HEK293T (cell line): ENCODE results near the gene IL5.

ENCODE experiments used
- CTCF ChIA-PET: fragments of 350-600 bp; formaldehyde crosslinking; extraction: SDS; loops from one replicate; lab custom pipeline; 2021; ENCODE audit warnings: antibody characterized with exemption, inconsistent platforms; lab: Yijun Ruan, JAX
- POLR2A ChIA-PET: fragments of 350-600 bp; formaldehyde crosslinking; extraction: SDS; loops from one replicate; lab custom pipeline; 2020; ENCODE audit warnings: antibody characterized with exemption, inconsistent platforms; lab: Yijun Ruan, JAX
- DNase-seq: peaks from one replicate; pipeline ENCODE4 v3.0.0; 2012; ENCODE audit warnings: mixed read lengths; ENCODE audit errors: extremely low spot score
- ARNT ChIP-seq: fragments of 450-650 bp; IDR thresholded peaks from 2 replicates; pipeline ENCODE4 v1.6.1; 2017; ENCODE audit warnings: mild to moderate bottlenecking
- BHLHE40 ChIP-seq: fragments of 450-650 bp; IDR thresholded peaks from 2 replicates; pipeline ENCODE4 v1.6.1; 2016; ENCODE audit warnings: mild to moderate bottlenecking, moderate library complexity, borderline replicate concordance
- CTBP1 ChIP-seq: fragments of 450-650 bp; IDR thresholded peaks from 2 replicates; pipeline ENCODE4 v1.6.1; 2016; ENCODE audit warnings: borderline replicate concordance
- ELF4 ChIP-seq: fragments of 450-650 bp; IDR thresholded peaks from 2 replicates; pipeline ENCODE4 v1.6.1; 2017; ENCODE audit warnings: antibody characterized with exemption
- FOXA1 ChIP-seq: fragments of 450-650 bp; IDR thresholded peaks from 2 replicates; pipeline ENCODE4 v1.6.1; 2016; ENCODE audit warnings: mild to moderate bottlenecking
- FOXK2 ChIP-seq: fragments of 450-650 bp; IDR thresholded peaks from 2 replicates; pipeline ENCODE4 v1.6.1; 2016; ENCODE audit warnings: mild to moderate bottlenecking
- FOXM1 ChIP-seq: fragments of 450-650 bp; IDR thresholded peaks from 2 replicates; pipeline ENCODE4 v1.6.1; 2017; ENCODE audit warnings: mild to moderate bottlenecking, borderline replicate concordance
- HDGF ChIP-seq: fragments of 450-650 bp; IDR thresholded peaks from 2 replicates; pipeline ENCODE4 v1.6.1; 2017; ENCODE audit warnings: antibody characterized with exemption, borderline replicate concordance
- L3MBTL2 ChIP-seq: fragments of 450-650 bp; conservative IDR thresholded peaks from 2 replicates; pipeline ENCODE4 v1.6.1; 2016; ENCODE audit warnings: mild to moderate bottlenecking
- LEF1 ChIP-seq: fragments of 450-650 bp; IDR thresholded peaks from 2 replicates; pipeline ENCODE4 v1.6.1; 2017; ENCODE audit warnings: mild to moderate bottlenecking, borderline replicate concordance
- NFRKB ChIP-seq: fragments of 450-650 bp; IDR thresholded peaks from 2 replicates; pipeline ENCODE4 v1.6.1; 2016; ENCODE audit warnings: mild to moderate bottlenecking, moderate library complexity
- SP1 ChIP-seq: fragments of 450-650 bp; IDR thresholded peaks from 2 replicates; pipeline ENCODE4 v1.6.1; 2017
- SUZ12 ChIP-seq: fragments of 450-650 bp; IDR thresholded peaks from 2 replicates; pipeline ENCODE4 v1.6.1; 2016; ENCODE audit warnings: mild to moderate bottlenecking
- TARDBP ChIP-seq: fragments of 450-650 bp; IDR thresholded peaks from 2 replicates; pipeline ENCODE4 v1.6.1; 2016
- ZNF384 ChIP-seq: fragments of 450-650 bp; IDR thresholded peaks from 2 replicates; pipeline ENCODE4 v1.6.1; 2016
- TF ChIP-seq, protein P1 (sequence below): fragments of 450-650 bp; IDR thresholded peaks from 2 replicates; pipeline ENCODE4 v1.6.1; 2016

The IL5 gene

DNA sequence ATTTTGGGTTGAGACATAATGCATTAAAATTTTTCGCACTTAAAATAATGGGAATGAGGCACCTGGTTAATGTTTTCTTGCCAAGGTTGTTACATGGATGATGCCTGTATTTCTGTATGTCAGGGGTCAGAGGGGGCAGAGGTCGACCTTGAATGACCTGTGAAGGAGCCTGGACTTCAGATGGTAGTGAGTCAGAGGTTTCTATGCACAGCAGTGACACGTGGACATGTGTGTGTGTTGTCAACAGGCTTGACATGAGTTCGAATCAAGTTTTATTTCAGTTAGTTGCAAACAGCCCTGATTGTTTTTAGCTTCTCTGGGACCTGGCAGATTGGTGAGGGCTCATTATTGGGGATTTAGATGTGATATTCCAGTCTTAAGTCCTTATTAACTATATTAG lies 3.6 kb downstream of the IL5 start:
- DNase-seq = no peak
- no peak for TF ChIP-seq CTBP1
- TF ChIP-seq SP1 = no peak
- no peak for TF ChIP-seq ZNF384
- no peak for TF ChIP-seq FOXA1
- TF ChIP-seq TARDBP = no peak
- no peak for TF ChIP-seq ELF4
- no peak for TF ChIP-seq NFRKB
- no peak for TF ChIP-seq LEF1
- TF ChIP-seq SUZ12 = no peak
- TF ChIP-seq L3MBTL2 = no peak
- TF ChIP-seq, protein P1, sequence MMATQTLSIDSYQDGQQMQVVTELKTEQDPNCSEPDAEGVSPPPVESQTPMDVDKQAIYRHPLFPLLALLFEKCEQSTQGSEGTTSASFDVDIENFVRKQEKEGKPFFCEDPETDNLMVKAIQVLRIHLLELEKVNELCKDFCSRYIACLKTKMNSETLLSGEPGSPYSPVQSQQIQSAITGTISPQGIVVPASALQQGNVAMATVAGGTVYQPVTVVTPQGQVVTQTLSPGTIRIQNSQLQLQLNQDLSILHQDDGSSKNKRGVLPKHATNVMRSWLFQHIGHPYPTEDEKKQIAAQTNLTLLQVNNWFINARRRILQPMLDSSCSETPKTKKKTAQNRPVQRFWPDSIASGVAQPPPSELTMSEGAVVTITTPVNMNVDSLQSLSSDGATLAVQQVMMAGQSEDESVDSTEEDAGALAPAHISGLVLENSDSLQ = no peak
- TF ChIP-seq BHLHE40 = no peak
- no peak for TF ChIP-seq ARNT
- TF ChIP-seq FOXM1 = no peak
- no peak for TF ChIP-seq HDGF
- TF ChIP-seq FOXK2 = no peak
- POLR2A ChIA-PET = no interaction called here
- CTCF ChIA-PET = no interaction called here

DNA sequence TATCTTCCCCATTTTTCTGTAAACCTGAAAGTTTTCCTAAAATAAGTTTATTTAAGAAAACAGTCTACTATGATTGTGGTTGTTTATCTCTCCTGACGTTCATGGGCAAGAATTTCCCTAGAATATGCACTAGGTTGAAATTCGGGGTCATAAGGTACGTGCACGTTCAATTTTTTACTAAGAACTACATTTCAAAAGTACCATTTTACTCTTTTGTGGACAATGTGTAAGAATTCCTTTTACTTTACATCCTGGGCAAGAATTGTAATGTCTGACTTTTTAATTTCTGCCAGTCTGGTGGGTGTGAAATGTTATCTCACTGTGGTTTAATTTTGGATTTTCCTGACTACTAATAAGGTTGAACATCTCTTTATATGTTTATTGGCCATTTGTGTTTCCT lies 12.4 kb downstream of the IL5 start:
- no peak for DNase-seq
- no peak for TF ChIP-seq LEF1
- TF ChIP-seq NFRKB = no peak
- no peak for TF ChIP-seq SP1
- no peak for TF ChIP-seq CTBP1
- TF ChIP-seq BHLHE40 = no peak
- no peak for TF ChIP-seq L3MBTL2
- no peak for TF ChIP-seq FOXK2
- TF ChIP-seq SUZ12 = no peak
- TF ChIP-seq ARNT = no peak
- TF ChIP-seq ZNF384 = no peak
- no peak for TF ChIP-seq TARDBP
- no peak for TF ChIP-seq ELF4
- no peak for TF ChIP-seq HDGF
- TF ChIP-seq FOXA1 = no peak
- TF ChIP-seq, protein P1 = no peak
- no peak for TF ChIP-seq FOXM1
- CTCF ChIA-PET = interaction anchor here (0.6 to 0.7 kb wide), 2 partner anchors 26 to 292 kb away, joined by 3 to 4 read pairs; partner anchors contain the start of gene RAD50
- POLR2A ChIA-PET = interaction anchor here (0.8 kb wide), 1 partner anchor 26 kb away, joined by 3 read pairs; the partner anchor contains the start of gene RAD50

DNA sequence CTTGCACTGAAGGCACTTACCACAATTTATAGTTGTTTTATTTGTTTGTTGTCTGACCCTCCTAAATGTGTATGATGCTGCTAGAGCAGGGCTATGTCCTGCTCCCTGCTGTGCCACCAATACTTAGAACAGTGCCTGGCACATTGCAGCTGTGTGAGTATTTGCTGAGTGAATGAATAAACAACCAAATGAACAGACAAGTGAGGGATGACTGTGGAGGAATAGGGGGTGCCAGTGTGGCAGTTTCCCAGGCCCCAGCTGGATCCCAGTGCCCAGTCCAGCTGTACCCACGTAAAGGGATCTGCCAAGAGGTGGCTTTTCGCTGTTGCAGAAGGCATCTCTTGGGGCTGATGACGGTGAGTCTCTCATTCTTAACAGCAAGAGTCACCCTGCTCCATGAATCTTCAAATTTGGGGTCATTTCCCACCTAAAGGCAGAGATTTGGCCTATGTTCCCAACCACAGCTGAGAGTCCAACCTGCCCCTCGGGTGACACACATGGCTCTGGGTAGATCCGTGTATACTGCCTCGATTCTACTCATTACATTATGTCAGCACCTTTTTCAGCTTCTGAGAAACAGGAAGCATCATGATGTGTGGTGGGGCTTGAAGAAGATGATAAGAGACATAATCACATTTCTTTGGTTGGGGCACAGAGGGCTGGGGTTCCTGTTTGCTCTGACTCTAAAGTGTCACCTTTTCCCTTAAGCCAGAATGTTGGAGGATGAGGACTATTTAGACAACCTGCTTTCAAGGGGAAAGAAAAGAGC lies 14.3 kb downstream of the IL5 start:
- CTCF ChIA-PET = interaction anchor here (0.6 to 0.7 kb wide), 3 partner anchors 291 to 746 kb away, joined by 3 read pairs; no protein-coding TSS in a partner anchor
- DNase-seq = no peak

DNA sequence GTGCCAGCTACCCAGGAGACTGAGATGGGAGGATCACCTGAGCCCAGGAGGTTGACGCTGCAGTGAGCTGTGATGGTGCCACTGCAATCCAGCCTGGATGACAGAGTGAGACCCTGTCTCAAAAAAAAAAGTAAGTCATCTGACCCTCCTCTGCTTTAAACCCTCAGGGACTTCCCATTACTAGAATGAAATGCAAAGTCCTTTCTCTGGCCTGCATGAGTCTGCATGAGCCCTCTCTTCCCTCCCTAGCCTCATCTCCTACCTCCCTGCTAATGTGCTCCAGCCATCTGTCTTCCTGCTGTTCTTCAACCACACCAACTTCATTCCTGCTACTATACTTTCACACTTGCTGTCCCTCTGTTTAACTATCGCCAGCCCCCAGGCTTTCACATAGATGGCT lies 15.3 kb downstream of the IL5 start:
- ChIA-PET POLR2A (no interaction called here), CTCF (interaction anchor here (0.6 to 1.2 kb wide), 4 partner anchors 17 to 747 kb away, joined by 3 to 4 read pairs (median 3); no protein-coding TSS in a partner anchor)
- TF ChIP-seq FOXM1 (no peak), SP1 (no peak), NFRKB (no peak), HDGF (no peak), ELF4 (no peak)
- DNase-seq = no peak

More for the DNA sequence above, 14.3 kb downstream of the IL5 start:
- POLR2A ChIA-PET = no interaction called here
- TF ChIP-seq NFRKB (no peak), SP1 (no peak), HDGF (no peak), LEF1 (no peak), FOXA1 (no peak)

DNA sequence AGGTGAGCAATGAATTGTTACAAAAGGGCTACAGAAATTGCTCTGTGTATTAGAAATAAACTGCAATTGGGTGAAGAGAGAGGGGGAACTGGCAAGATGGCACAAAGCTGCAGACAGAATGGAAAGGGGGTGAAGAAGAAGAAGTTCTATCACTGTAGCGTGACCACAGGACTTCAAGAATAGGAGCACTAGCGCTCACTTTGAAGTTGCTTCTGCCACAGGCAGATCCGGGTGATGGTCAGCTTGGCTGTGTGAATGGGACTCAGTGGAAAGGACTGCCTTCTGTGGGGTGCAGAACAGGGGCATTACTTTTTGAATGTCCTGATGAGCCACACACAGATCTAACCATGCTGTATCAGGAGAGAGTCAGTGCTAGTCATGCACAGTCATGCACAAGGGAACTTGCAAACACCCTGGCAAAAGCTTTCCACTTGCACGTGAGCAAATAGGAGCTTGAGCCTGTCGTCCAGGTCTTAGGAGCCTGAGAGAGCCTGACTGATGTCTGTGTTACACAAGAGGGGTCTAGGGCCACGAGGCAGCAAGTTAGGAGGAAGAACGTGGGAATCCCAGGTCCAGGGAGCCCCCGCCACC lies 16.3 kb downstream of the IL5 start:
- TF ChIP-seq HDGF = no peak
- no peak for TF ChIP-seq ZNF384
- no peak for TF ChIP-seq FOXK2
- TF ChIP-seq SP1 = no peak
- no peak for TF ChIP-seq L3MBTL2
- TF ChIP-seq FOXA1 = no peak
- TF ChIP-seq FOXM1 = no peak
- no peak for TF ChIP-seq ARNT
- no peak for TF ChIP-seq TARDBP
- TF ChIP-seq ELF4 = no peak
- ChIA-PET CTCF (interaction anchor here (0.6 to 2.3 kb wide), 18 partner anchors 11 to 339 kb away, joined by 3 to 18 read pairs (median 3); partner anchors contain the start of genes GDF9 and UQCRQ), POLR2A (no interaction called here)
- DNase-seq = no peak

DNA sequence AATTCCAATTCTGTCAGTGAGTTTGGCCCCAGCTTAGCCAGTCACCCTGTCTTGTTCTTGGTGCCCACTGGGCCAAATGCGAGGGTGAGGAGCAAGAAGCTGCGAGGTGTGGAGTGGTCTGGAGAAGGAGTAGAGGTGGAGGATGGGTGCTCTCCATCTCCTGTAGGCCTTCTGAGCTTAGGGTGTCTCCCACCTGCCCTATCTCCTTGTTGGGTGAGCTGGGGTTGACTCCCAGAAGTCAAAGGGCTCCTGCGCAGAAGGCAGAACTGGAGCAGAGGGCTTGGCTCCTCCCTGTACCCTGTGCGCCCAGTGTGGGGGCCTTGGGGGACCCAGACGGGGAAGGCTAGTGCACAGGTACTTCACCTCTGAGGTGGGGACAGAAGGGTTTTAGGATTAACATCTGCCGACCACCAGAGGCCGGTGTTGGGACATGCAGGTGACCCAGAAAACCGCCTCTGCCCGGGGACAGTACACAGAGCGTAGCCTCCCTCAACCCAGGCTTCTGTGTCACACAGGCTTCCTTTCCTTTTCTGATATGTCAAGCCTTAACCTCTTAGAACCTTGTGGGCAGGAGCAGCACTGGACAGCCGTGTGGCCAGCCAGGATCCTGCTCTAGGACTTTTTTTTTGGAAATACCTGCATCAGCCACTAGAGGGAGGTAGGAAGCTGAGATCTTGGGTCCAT lies 16.9 kb downstream of the IL5 start:
- DNase-seq = peak; percentile 69
- CTCF ChIA-PET = interaction anchor here (0.6 to 2.3 kb wide), 23 partner anchors 12 to 346 kb away, joined by 3 to 18 read pairs (median 3); partner anchors contain the start of genes GDF9 and UQCRQ
- POLR2A ChIA-PET = no interaction called here
- TF ChIP-seq FOXA1 (no peak), FOXM1 (no peak), FOXK2 (no peak), SP1 (no peak), BHLHE40 (no peak), CTBP1 (no peak), SUZ12 (no peak), HDGF (no peak), LEF1 (no peak), NFRKB (no peak), ARNT (no peak), TARDBP (no peak), ZNF384 (no peak), ELF4 (no peak), L3MBTL2 (no peak)
- TF ChIP-seq, protein P1 = no peak
